NCI-H2227 (cell line): ENCODE results near the gene DRG2.
A peak's percentile ranks its signal among the peaks of the same experiment; 100 is the strongest.

Experiments
- DNase-seq: peaks from one replicate; lab custom pipeline; 2025; ENCODE audit not compliant: unreplicated experiment; lab: John Stamatoyannopoulos, UW

Gene DRG2

DNA sequence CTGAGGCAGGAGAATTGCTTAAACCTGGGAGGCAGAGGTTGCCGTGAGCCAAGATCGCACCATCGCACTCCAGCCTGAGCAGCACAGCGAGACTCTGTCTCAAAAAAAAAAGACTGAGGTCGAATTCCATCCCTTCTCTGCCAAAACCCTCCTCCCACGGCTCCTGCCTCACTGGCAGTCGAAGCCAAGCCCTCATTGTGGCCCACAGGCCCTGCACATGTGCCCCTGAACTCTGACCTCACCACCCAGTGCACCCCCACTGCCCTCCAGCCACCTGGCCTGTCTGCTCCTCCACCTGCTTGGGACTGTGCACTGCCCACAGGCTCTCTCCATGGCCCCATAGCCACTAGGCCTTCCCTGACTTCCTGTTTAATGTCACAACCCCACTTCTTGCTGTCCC is 27.8 kb downstream of the DRG2 start:
- no peak for DNase-seq

DNA sequence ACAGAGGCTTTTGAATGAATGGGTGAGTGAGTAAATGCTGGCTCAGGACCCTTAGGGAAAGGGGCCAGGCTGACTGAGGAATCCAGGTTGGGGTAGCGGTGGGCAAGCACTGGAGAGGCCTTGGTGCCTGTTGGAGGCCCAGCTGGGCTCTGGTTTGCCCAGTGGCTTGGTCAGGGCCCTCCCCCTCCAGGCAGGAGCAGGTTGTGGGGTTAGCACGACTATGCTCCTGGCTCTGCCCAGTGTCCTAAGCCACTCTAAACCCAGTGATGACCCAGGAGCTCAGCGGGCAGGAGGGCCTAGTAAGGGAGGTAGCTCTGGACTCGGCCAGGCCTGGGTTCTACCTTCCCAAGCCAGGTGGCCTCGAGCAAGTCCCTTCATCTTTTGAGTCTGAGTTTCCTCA is 28.3 kb downstream of the DRG2 start:
- no peak for DNase-seq

DNA sequence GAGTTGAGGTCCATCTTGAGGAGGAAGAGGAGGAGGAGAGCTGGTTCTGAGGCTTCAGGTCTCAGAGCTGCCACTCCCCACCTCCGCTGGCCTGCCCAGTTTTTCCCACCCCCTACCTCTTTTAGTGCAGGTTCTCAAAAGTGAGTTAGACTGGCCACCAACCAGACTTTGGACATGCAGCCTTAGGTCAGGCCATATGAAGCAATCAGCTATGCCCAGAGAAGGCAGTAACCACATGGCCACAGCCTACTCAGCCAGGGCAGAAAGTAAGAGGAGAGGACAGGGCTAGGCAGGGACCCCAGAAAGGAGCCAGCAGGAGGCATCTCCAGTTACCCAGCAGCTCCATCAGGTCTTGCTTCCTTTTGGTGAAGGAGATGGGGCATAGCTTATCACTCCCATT is 29.8 kb downstream of the DRG2 start:
- no peak for DNase-seq

DNA sequence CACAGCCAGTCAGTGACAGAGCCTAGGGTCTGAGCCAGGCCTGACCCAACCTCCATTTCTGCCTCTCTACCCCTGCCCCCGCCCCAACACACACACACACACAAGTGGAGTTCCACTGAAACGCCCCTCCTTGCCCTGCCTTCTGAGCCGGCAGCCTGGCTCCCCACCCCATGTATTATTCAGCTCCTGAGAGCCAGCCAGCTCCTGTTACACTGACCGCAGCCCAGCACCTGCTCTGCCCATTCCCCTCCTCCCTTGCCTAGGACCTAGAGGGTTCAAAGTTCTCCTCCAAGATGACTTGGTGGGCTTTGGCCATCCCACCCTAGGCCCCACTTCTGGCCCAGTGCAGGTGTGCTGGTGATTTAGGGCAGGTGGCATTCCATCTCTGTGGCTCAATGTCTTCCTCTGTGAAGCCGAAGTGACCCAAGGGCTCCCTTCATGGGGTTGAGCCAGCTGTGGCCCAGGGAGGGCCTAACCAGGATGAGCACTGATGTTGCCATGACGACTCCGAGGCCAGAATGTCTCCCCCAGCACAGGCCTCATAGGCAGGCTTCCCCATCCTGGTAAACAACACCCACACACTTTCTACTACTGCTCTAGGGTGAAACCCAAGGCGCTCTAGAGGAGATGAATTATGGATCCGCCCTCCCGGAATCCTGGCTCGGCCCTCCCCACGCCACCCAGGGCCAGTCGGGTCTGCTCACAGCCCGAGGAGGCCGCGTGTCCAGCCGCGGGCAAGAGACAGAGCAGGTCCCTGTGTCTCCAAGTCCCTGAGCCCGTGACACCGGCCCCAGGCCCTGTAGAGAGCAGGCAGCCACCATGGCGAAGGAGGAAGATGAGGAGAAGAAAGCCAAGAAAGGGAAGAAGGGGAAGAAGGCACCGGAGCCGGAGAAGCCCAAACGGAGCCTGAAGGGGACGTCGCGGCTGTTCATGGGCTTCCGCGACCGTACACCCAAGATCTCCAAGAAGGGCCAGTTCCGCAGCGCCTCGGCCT is 30.5 kb downstream of the DRG2 start:
- no peak for DNase-seq

DNA sequence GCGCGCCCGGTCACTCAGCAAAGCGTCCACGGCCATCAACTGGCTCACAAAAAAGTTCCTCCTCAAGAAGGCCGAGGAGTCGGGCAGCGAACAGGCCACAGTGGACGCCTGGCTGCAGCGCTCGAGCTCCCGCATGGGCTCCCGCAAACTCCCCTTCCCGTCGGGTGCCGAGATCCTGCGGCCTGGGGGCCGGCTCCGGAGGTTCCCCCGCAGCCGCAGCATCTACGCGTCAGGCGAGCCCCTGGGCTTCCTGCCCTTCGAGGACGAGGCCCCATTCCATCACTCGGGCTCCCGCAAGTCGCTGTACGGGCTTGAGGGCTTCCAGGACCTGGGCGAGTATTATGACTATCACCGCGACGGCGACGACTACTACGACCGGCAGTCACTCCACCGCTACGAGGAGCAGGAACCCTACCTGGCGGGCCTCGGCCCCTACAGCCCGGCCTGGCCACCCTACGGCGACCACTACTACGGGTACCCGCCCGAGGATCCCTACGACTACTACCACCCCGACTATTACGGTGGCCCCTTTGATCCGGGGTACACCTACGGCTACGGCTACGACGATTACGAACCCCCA is 31.5 kb downstream of the DRG2 start:
- no peak for DNase-seq

DNA sequence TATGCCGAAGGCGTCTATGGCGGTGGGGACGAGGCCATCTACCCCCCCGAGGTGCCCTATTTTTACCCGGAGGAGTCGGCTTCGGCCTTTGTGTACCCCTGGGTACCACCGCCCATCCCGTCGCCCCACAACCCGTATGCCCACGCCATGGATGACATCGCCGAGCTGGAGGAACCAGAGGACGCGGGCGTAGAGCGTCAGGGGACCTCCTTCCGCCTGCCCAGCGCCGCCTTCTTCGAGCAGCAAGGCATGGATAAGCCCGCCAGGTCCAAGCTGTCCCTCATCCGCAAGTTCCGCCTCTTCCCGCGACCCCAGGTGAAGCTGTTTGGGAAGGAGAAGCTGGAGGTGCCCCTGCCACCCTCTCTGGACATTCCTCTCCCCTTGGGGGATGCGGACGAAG is 32.2 kb downstream of the DRG2 start:
- no peak for DNase-seq

DNA sequence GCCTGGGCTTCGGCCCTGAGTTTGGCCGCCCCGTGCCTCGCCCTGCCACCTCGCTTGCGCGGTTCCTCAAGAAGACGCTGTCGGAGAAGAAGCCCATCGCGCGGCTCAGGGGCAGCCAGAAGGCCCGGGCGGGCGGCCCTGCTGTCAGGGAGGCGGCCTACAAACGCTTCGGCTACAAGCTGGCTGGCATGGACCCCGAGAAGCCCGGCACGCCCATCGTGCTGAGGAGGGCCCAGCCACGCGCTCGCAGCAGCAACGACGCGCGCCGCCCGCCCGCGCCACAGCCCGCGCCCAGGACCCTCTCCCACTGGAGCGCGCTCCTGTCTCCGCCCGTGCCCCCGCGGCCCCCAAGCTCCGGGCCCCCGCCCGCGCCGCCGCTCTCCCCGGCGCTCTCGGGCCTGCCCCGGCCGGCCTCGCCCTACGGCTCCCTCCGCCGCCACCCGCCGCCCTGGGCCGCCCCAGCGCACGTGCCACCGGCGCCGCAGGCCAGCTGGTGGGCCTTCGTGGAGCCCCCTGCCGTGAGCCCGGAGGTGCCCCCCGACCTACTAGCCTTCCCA is 32.8 kb downstream of the DRG2 start:
- no peak for DNase-seq

DNA sequence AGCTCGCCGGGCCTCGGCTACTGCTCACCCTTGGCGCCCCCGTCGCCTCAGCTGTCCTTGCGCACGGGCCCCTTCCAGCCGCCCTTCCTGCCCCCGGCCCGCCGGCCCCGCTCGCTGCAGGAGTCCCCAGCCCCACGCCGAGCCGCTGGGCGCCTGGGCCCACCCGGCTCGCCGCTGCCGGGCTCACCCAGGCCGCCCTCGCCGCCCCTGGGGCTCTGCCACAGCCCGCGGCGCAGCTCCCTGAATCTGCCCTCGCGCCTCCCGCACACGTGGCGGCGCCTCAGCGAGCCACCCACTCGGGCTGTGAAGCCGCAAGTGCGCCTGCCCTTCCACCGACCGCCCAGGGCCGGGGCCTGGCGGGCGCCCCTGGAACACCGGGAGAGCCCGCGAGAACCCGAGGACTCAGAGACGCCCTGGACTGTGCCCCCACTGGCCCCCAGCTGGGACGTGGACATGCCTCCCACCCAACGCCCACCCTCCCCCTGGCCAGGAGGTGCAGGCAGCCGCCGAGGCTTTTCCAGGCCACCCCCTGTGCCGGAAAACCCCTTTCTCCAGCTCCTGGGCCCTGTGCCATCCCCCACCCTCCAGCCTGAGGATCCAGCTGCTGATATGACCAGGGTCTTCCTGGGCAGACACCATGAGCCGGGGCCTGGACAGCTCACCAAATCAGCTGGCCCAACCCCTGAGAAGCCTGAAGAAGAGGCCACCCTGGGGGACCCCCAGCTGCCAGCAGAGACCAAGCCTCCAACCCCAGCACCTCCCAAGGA is 33.6 kb downstream of the DRG2 start:
- no peak for DNase-seq

DNA sequence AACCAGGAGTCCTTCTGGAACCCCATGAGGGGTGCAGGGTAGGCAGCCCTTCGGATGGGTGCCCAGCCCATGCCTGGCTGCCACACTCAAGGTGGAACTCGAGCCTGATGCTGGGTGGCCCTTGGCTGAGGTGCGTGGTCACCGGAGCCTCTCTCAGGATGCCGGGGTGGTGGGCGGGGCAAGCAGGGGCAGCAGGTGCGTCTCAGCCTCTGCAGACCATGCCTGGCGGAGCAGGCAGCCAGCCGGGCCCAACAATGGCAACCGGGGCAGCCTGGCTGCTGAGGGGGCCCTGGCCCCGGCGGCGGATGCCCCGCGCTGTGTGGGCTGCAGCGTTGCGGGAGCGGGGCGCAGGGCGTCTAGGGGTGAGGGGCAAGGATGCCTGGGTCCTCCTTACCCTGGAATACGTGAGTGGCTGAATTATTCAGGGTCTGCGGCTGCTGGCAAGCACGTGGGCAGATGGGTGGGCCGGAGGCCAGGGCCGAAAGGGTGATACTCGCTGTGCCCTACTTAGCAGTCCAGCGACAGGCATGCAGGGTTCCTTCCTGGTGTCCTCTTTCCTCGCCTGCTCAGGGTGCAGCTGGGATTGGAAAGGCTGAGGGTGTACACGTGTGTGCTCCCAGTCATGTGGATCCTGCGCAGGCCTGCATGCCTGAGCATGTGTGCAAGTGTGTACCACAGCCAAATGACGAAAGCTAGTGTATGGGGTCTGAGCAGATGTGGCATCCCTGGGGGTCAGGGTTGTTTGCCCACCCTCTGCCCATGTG is 35.4 kb downstream of the DRG2 start:
- DNase-seq: no peak

DNA sequence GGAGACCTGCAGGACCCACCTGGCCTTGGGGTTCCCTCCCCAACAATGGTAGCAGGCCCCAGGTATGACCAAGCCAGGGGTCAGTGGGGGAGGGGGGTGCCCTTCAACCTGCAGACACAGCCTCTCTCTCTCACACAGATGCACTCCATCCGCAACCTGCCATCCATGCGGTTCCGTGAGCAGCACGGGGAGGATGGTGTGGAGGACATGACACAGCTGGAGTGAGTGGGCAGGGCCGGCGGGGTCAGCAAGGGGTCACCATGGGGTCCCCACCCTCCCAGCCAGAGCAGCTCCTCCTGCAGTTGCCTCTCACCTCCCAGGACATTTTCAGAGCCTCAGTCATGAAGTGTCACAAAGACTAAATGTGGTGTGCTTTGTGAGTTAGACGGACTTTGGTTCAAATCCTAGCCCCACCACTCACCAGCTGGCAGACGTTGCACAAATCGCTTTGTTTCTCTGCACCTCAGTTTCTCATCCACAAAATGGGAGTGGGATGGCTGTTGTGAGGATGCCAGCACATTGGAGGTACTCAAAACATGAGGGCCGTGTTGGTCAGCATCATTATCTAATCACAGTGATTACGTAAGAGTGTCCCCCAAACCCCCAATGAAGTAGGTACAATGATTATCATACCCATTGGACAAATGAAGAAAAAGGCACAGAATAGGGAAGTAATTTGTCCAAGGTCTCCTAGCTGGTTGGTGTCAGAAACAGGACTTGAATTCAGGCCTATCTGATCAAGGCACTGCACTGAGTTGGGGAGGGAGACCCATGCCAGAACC is 36.8 kb downstream of the DRG2 start:
- DNase-seq: no peak

DNA sequence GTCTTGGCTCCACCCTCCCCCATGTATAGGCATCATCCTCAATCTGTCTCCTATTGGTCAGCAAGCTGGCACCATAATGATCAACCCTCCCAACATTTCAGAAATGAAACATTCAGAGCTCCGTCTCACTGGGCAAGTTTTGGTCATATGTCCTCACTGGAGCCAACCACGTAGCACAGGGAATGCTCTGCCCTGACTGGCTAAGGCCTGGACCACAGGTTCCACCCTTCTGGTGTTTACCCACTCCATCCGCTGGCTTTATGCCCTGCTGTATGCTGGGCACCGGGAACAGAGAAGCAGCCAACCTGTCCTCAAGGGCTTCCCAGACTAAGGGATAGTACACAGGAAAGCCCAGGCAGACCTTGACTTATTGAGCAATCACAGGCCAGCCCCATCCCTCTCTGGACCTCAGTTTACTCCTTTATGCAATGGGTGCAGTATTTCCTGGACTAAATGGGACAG is 41.3 kb downstream of the DRG2 start:
- DNase-seq: no peak

DNA sequence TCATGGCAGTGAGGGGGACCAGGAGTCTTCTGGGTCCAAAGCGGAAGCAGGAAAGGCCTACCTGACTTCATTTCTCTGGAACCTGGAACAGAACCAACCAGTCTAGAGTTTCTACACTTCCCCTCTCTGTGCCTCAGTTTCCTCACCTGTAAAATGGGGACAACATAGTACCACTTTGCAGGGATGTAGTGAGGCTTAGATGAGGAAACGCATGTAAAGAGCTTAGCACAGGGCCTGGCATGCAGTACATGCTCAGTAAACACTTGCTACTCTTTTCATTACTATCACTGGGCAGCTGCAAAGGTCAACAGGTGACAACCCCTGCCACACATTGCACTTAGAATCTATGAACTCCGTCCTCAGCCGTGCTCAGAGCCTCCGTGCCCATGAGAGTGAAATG is 45.0 kb downstream of the DRG2 start:
- no peak for DNase-seq

DNA sequence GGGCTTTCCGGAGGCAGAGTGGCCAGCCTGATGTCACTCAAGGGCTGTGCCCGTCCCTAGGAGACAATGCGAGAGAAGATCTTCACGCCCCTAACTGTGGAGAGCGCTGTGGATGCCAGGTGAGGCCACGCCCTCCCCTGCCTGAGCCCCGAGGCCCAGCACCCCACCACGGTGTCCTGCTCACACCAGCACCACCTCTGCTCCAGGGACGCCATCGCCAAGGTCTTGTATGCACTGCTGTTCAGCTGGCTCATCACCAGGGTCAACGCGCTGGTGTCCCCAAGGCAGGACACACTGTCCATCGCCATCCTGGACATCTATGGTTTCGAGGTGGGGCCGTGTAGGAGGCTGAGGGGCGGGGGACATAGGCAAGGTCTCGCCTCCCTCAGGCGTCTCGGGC is 48.6 kb downstream of the DRG2 start:
- DNase-seq: no peak

DNA sequence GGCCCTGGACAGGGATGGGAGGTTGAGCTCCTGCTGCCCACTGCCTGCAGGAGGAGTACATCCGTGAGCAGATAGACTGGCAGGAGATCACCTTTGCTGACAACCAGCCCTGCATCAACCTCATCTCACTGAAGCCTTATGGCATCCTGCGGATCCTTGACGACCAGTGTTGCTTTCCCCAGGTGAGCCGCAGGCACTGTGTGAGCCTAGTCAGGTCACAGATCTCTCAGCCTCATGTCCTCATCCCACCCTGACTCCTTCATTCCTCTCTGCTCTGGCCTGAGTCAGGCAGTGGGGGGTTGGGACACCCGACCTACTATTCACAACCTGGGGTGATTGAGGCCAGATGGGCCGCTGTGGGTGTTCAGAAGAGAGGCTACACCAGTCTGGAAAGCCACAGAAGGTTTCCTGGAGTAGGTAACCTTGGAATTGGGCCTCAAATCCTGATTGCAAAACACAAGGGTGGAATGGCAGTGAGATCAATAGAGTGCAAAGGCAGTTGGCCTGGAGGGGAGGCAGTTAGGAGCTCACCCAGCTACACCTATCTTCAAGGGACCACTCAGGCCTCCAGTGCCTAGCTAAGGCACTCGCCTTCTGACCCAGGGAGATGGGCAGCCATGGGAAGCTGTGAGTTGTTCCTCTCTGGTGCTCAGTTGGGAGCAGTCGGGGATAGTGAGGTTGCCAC is 50.5 kb downstream of the DRG2 start:
- DNase-seq: no peak

DNA sequence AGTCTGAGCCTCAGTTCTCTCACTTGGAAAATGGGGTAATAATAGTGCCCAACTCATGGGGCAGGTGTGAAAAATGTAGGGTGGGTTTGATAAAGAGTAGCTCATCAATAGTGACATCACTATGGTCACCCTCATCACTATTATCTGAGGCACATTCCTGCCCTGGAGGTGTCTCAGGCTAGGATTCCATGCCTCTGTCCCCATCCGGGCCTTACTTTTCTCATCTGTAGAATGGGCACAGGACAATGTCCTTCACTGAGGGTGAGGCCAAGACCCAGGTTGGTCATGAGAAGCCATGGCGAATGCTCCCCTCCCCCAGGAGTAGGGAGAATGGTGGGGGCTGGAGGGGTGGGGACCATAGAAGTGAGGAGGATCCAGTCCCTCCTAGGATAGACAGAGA is 51.3 kb downstream of the DRG2 start:
- no peak for DNase-seq

DNA sequence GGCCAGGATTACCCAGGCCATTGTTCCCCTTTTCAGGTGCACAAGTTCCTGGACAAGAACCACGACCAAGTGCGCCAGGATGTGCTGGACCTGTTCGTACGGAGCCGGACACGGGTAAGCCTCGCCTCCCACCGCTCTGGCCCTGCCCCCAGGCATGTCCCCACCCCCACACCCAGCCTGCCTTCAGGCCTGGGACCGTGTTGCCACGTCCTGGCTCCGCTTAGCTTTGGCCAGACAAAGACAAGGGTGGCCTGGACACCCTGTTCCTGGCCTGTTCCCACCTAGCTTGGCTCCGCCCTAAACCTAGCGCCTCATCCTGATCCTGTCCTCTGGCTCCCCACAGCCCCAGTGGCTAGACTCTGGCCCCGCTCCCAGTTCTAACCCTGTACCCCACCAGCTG is 51.8 kb downstream of the DRG2 start:
- no peak for DNase-seq

DNA sequence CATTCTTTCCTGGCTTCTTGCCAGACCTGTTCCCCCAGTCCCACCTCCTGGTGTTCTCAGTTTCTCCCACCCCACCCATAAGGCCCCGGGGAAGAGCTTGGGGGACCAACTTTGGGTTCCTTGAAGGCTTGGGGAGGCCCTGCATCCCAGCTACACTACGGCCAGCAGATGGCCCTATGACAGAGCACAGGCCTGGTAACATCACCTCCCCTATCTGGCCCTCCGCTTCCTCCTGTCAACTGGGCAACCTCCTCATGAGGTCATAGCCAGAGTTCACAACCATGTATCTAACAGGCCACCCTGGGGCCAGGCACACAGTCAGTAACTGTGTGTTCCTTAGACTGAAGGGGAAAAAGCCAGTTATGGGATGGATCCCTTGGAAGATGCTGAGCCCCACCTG is 52.2 kb downstream of the DRG2 start:
- no peak for DNase-seq

DNA sequence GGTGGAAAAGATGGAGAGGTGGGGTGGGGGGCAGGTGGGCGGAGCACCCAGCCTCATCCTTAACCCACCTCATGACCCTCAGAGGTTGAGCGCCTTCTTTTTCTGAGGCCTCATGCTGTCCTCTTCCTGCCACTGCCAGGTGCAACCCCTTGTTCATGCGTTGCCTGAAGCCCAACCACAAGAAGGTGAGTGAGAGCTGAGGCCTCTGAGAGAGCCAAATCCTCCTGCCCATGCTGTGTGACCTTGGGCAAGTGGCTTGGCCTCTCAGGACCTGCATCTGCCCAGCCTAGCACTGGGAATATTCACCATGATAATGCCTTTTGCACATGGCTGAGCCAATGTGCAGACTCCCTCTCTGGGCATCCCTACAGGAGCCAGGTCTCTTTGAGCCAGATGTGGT is 52.9 kb downstream of the DRG2 start:
- no peak for DNase-seq

DNA sequence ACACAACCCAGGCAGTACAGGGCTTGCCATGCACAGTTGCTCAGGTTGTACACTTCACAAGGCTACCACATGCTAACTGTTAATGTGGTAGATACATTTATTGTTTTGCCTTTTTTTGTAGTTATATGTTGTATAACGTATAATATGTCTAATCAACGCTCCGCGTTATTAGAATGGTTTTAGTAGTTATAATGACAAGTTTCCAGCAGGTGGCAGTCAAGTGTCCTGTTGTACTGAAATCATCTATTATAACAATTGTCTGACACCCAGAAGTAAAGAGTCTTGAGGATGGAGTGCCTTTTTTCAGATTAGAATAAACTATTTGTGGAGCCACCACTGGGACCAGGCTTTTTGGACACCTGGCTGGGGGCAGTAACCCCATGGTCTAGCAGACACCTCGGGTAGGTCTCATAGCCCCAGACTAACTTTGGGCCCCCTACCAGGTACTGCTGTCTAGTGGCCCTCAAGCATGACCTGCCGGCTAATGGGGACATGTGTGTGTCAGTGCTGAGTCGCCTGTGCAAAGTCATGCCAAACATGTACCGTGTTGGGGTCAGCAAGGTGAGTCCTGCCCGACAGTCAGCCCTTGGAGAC is 53.6 kb downstream of the DRG2 start:
- DNase-seq: peak; percentile 59
